MCF 10A (cell line): ENCODE data around the gene COA1. TPM values are rescaled to one million over a fixed set of nuclear protein-coding genes. Genes with fewer than 3 reads are reported as not detected.
"Not testable (repeated sequence)": the region's sequence is repeated elsewhere in the genome, so short reads cannot be mapped to it uniquely, and the experiment has no call there.

Source experiments
- BruUV-seq: library from RNA; stranded (reverse); fragments of 400-500 nt; replicated peaks from 2 replicates; lab custom pipeline; 2021; lab: Mats Ljungman, UMichigan
- CTCF ChIA-PET: fragments of 300-600 bp; sonication (Branson Sonifier 250); formaldehyde crosslinking; extraction: SDS; loops from one replicate; lab custom pipeline; 2021; ENCODE audit warnings: antibody characterized with exemption, inconsistent platforms; lab: Yijun Ruan, JAX
- POLR2A ChIA-PET: fragments of 300-600, 350-650 bp; sonication (Branson Sonifier 250); formaldehyde crosslinking; extraction: SDS; loops from one replicate; lab custom pipeline; 2020; ENCODE audit warnings: antibody characterized with exemption, inconsistent platforms; lab: Yijun Ruan, JAX
- DNase-seq: peaks from one replicate; pipeline ENCODE4 v3.0.0-alpha.2; 2018; ENCODE audit not compliant: unreplicated experiment
- H3K27ac Mint-ChIP-seq: one replicate; pipeline ENCODE4 v1.8.0; 2022; ENCODE audit warnings: mild to moderate bottlenecking, low read depth, mixed read lengths; ENCODE audit not compliant: unreplicated experiment
- H3K27me3 Mint-ChIP-seq: one replicate; pipeline ENCODE4 v1.8.0; 2022; ENCODE audit warnings: mixed read lengths; ENCODE audit not compliant: insufficient read depth, unreplicated experiment
- H3K36me3 Mint-ChIP-seq: one replicate; pipeline ENCODE4 v1.8.0; 2022; ENCODE audit warnings: mild to moderate bottlenecking, moderate library complexity, mixed read lengths; ENCODE audit not compliant: insufficient read depth, unreplicated experiment
- H3K4me1 Mint-ChIP-seq: one replicate; pipeline ENCODE4 v1.8.0; 2022; ENCODE audit warnings: mixed read lengths; ENCODE audit not compliant: insufficient read depth, unreplicated experiment
- H3K4me3 Mint-ChIP-seq: one replicate; pipeline ENCODE4 v1.8.0; 2022; ENCODE audit warnings: mild to moderate bottlenecking, moderate library complexity, mixed read lengths; ENCODE audit not compliant: unreplicated experiment
- H3K9me3 Mint-ChIP-seq: one replicate; pipeline ENCODE4 v1.8.0; 2022; ENCODE audit warnings: mixed read lengths; ENCODE audit not compliant: unreplicated experiment
- CTCF ChIP-seq: fragments of 200-600 bp; IDR thresholded peaks from one replicate; pipeline ENCODE4 v1.8.0; 2022; ENCODE audit warnings: antibody characterized with exemption, mild to moderate bottlenecking; ENCODE audit not compliant: unreplicated experiment
- intact Hi-C: fragments of 100-400 bp; cut with micrococcal nuclease; formaldehyde crosslinking; loops from 2 replicates; pipeline ENCODE4 v1.14.1; 2022
- total RNA-seq: library from RNA; stranded (reverse); gene quantifications from 2 replicates; pipeline ENCODE4 v1.2.3, GENCODE V29; 2022

Gene COA1
- total RNA-seq, 1 experiment from 2014 or later: 68.5 TPM

DNA sequence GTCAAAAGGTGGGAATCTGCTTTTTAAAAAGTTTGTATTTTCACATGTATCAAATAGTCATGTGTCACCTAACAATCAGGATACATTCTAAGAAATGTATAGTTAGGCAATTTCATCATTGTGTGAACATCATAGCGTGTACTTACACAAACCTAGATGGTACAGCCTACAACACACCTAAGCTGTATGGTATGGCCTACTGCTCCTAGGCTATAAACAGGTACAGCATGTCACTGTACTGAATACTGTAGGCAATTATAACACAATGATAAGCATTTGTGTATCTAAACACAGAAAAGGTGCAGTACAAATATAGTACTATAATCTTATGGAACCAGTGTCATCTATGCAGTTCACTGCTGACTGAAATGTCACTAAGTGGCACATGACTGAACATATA, 17.8 kb downstream of the COA1 start:
- Mint-ChIP-seq H3K9me3 (peaks cover 13% of the 10 kb centered on the region), H3K4me3 (no peak overlapping the region), H3K27me3 (no peaks in the 10 kb centered on the region), H3K36me3 (peaks cover 6% of the 10 kb centered on the region), H3K27ac (peak overlapping the region; percentile 33), H3K4me1 (peaks cover 5% of the 10 kb centered on the region)
- CTCF ChIA-PET: interaction anchor here (0.6 to 0.8 kb wide), 2 partner anchors 83 to 99 kb away, joined by 3 to 4 read pairs; no protein-coding TSS in a partner anchor
- no TSS peak for BruUV-seq
- POLR2A ChIA-PET: no interaction called here
- no peak for TF ChIP-seq CTCF
- intact Hi-C loops: no loop called here
- no peak for DNase-seq

DNA sequence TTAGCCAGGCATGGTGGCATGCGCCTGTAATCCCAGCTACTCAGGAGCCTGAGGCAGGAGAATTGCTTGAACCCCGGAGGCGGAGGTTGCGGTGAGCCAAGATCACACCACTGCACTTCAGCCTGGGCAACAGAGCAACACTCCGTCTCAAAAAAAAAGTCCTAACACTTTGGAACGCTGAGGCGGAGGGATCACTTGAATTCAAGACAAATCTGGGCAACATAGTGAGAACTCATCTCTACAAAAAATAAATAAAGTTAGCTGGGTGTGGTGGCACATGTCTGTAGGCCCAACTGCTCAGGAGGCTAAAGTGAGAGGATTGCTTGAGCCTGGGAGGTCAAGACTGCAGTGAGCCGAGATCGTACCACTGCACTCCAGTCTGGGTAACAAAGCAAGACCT, 21.3 kb downstream of the COA1 start:
- ChIA-PET CTCF (interaction anchor here (0.8 to 1.3 kb wide), 4 partner anchors 81 to 130 kb away, joined by 3 to 4 read pairs (median 3); partner anchors contain the start of gene STK17A), POLR2A (interaction anchor here (0.7 kb wide), 1 partner anchor 57 kb away, joined by 3 read pairs; no protein-coding TSS in a partner anchor)
- H3K27me3 Mint-ChIP-seq, BruUV-seq, DNase-seq, H3K9me3 Mint-ChIP-seq, H3K4me1 Mint-ChIP-seq, intact Hi-C loops, H3K4me3 Mint-ChIP-seq, H3K27ac Mint-ChIP-seq: not testable (repeated sequence)
- H3K36me3 Mint-ChIP-seq: peaks cover 14% of the 10 kb centered on the region

DNA sequence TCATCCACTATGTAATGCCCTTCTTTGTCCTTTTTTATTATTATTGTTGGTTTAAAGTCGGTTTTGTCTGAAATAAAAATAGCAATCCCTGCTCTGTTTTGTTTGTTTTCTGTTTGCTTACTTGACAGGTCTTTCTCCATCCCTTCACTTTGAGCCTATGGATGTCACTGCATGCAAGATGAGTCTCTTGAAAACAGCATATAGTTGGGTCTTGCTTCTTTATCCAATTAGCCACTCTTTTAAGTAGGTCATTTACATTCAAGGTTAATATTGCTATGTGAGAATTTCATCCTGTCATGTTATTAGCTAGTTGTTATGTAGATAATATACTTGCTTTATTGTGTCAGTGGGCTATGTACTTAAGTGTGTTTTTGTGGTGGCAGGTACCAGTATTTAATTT, 25.8 kb downstream of the COA1 start:
- Mint-ChIP-seq H3K27me3 (no peaks in the 10 kb centered on the region), H3K9me3 (peaks cover 4% of the 10 kb centered on the region), H3K27ac (no peak overlapping the region), H3K36me3 (peaks cover 11% of the 10 kb centered on the region), H3K4me3 (no peak overlapping the region), H3K4me1 (peaks cover 5% of the 10 kb centered on the region)
- DNase-seq: no peak
- no TSS peak for BruUV-seq
- CTCF ChIA-PET: interaction anchor here (0.6 to 1.5 kb wide), 10 partner anchors 11 to 1760 kb away, joined by 3 to 6 read pairs (median 4); no protein-coding TSS in a partner anchor
- POLR2A ChIA-PET: interaction anchor here (1.0 kb wide), 1 partner anchor 121 kb away, joined by 3 read pairs; the partner anchor contains the start of gene STK17A
- no peak for TF ChIP-seq CTCF
- intact Hi-C loops: loop anchor here (5.0 kb wide), 1 partner anchor 246 kb away; no protein-coding TSS in a partner anchor

DNA sequence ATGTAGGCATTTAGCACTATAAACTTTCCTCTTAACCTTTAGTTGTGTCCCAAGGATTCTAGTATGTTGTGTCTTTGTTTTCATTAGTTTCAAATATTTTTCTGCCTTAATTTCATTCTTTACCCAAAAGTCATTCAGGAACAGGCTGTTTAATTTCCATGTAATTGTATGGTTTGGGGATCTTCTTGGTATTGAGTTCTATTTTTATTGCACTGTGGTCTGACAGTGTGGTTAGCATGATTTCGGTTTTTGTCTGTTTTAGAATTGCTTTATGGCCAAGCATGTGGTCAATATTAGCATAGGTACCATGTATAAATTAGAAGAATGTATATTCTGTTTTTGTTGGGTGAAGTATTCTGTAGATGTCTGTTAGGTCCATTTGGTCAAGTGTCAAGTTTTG, 26.3 kb downstream of the COA1 start:
- Mint-ChIP-seq H3K4me3 (no peak overlapping the region), H3K27me3 (no peaks in the 10 kb centered on the region), H3K9me3 (no peaks in the 10 kb centered on the region), H3K36me3 (peaks cover 8% of the 10 kb centered on the region), H3K4me1 (peaks cover 5% of the 10 kb centered on the region), H3K27ac (no peak overlapping the region)
- no TSS peak for BruUV-seq
- intact Hi-C loops: loop anchor here (5.0 kb wide), 1 partner anchor 246 kb away; no protein-coding TSS in a partner anchor
- POLR2A ChIA-PET: no interaction called here
- DNase-seq: no peak
- CTCF ChIA-PET: interaction anchor here (1.1 to 6.3 kb wide), 2 partner anchors 18 to 119 kb away, joined by 4 to 211 read pairs; partner anchors contain the start of gene STK17A
- TF ChIP-seq CTCF: no peak
